ENCODE results near the gene MORN1. TPM values are rescaled to one million over a fixed set of nuclear protein-coding genes. Genes with fewer than 3 reads are reported as not detected.

The MORN1 gene
- total RNA-seq, 2 experiments from 2014 or later = 5.9 to 6.6 TPM

DNA sequence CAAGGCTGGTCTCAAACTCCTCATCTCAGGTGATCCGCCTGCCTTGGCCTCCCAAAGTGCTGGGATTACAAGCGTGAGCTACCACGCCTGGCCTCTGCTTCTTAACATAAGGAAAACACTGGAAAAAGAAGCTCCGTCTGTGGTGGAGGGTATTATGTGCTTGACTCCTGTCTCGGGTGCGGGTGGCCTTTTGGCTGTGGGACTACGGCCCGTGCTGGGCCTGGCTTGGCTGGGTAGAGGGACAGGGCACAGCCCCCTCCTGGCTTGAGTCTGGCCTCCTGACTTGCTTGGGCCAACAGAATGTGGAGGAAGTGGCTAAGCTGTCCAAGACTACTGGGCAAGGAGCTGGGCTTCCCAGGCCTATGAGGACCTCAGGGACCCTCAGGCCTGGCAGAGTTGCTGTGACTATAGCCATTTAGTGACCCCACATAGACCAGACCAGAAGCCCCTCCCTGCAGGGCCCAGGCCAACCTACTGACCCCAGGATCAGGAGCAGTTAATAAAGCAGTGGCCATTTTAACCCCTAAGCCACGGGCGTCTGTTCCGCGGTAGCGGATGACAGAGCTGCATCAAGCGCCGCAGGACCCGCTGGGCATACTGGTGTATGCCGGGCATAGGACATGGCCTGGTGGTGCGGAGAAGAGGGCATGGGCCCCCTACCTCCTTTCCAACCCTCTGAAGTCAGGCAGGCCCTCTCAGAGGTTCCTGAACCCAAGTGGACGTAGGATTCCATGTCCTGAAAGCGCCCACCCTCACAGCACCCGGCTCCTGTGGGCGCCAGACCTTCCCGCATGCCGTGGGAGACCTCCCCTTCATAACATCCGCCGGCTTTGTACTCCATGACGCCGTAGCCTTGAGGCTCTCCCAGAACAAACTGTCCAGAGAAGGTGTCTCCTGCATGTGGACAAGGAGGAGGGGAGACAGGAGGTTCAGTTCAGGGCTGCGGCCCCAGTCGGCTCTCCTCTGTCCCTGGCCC lies 4.4 kb downstream of the MORN1 start:
- H3K36me3 Mint-ChIP-seq (ENCODE audit: low read depth) = no peaks in the 10 kb centered on the region
- no peak for DNase-seq
- no peak overlapping the region for H3K4me3 Mint-ChIP-seq
- POLR2A ChIA-PET = no interaction called here
- peaks cover 8% of the 10 kb centered on the region for H3K4me1 Mint-ChIP-seq (ENCODE audit: low read depth)
- no peaks in the 10 kb centered on the region for H3K9me3 Mint-ChIP-seq
- ATAC-seq = no peak
- CTCF ChIA-PET = interaction anchor here (1.1 to 2.6 kb wide), 2 partner anchors 28 to 192 kb away, joined by 3 to 20 read pairs; partner anchors contain the start of gene FAAP20
- no peaks in the 10 kb centered on the region for H3K27me3 Mint-ChIP-seq
- intact Hi-C loops (cut with micrococcal nuclease) = no loop called here
- no peak overlapping the region for H3K27ac Mint-ChIP-seq
- TF ChIP-seq, protein P1, sequence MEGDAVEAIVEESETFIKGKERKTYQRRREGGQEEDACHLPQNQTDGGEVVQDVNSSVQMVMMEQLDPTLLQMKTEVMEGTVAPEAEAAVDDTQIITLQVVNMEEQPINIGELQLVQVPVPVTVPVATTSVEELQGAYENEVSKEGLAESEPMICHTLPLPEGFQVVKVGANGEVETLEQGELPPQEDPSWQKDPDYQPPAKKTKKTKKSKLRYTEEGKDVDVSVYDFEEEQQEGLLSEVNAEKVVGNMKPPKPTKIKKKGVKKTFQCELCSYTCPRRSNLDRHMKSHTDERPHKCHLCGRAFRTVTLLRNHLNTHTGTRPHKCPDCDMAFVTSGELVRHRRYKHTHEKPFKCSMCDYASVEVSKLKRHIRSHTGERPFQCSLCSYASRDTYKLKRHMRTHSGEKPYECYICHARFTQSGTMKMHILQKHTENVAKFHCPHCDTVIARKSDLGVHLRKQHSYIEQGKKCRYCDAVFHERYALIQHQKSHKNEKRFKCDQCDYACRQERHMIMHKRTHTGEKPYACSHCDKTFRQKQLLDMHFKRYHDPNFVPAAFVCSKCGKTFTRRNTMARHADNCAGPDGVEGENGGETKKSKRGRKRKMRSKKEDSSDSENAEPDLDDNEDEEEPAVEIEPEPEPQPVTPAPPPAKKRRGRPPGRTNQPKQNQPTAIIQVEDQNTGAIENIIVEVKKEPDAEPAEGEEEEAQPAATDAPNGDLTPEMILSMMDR (IDR thresholded peaks at IDR 0.05) = no peak

DNA sequence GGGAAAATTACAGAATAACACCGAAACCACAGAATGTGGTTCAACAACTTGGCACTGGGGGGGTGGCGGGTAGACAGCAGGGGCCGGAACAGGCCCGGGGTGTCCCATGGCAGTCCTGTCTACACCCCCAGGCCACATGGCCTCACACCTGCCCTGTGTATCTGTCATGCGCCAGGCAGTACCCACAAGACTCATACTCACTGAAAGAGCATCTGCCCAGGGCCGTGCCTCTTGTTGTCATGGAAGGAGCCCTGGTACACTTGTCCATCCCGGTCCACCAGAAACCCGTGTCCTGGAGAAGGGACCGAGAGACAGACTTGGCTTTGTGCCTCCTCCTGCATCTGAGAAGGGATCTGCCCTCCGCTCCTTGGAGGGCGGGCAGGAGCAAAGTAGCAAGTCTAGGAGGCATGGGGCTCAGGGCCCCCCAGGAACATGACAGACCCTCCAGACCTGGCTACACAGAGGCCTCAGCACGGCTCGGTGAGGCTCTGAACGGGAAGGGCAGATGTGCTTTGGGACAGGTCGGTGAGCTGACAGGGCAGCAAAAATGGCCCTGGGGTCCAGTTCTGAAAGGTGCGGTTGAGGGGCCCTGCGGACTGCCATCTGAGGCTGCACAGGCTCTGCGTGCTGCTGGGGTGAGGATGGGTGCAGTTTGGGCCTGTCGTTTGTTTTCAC lies 5.6 kb downstream of the MORN1 start:
- intact Hi-C loops (cut with micrococcal nuclease) = no loop called here

DNA sequence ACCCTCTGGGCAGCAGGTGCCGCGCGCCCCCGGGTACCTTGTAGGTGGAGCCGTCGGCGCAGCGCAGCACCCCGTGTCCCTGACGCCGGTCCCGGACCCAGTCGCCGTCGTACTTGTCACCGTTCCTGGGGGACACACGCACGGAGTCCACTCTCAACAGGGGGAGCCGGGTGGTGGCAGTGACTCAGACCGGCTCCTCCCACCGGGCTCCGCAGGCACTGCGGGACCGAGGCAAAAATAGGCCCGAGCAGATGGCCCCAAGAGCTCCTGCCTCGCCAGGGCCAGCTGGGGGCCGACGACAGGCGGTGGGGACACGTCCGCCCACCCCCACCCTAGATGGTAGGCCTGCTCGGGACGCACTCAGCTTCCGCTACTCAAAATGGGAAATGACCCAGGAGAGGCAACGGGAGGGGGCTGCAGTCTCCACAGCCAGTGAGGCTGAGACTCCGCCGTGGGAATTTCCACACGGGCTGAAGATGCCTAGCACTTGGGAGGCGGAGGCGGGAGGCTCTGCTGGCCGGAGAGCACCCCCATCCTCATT lies 6.3 kb downstream of the MORN1 start:
- TF ChIP-seq, protein P1 (IDR thresholded peaks at IDR 0.05) = no peak
- H3K9me3 Mint-ChIP-seq = no peaks in the 10 kb centered on the region
- CTCF ChIA-PET = interaction anchor here (10.8 kb wide), 1 partner anchor 191 kb away, joined by 239 read pairs; the partner anchor contains the start of gene FAAP20
- H3K27me3 Mint-ChIP-seq = no peaks in the 10 kb centered on the region
- DNase-seq (no peak), ATAC-seq (no peak)
- H3K4me1 Mint-ChIP-seq (ENCODE audit: low read depth) = peaks cover 4% of the 10 kb centered on the region
- H3K4me3 Mint-ChIP-seq = no peak overlapping the region
- H3K36me3 Mint-ChIP-seq (ENCODE audit: low read depth) = no peaks in the 10 kb centered on the region
- H3K27ac Mint-ChIP-seq = no peak overlapping the region
- POLR2A ChIA-PET = interaction anchor here (1.5 kb wide), 1 partner anchor 129 kb away, joined by 3 read pairs; no protein-coding TSS in a partner anchor
- intact Hi-C loops (cut with micrococcal nuclease) = loop anchor here (5.0 kb wide), 1 partner anchor 188 kb away; no protein-coding TSS in a partner anchor

More for the DNA sequence above, 5.6 kb downstream of the MORN1 start:
- ChIA-PET POLR2A (interaction anchor here (1.5 kb wide), 1 partner anchor 130 kb away, joined by 3 read pairs; no protein-coding TSS in a partner anchor), CTCF (interaction anchor here (10.8 kb wide), 1 partner anchor 191 kb away, joined by 239 read pairs; the partner anchor contains the start of gene FAAP20)
- Mint-ChIP-seq H3K4me3 (no peak overlapping the region), H3K27me3 (no peaks in the 10 kb centered on the region), H3K4me1 (ENCODE audit: low read depth) (peaks cover 8% of the 10 kb centered on the region), H3K27ac (no peak overlapping the region), H3K9me3 (no peaks in the 10 kb centered on the region), H3K36me3 (ENCODE audit: low read depth) (no peaks in the 10 kb centered on the region)
- DNase-seq (no peak), ATAC-seq (no peak)
- TF ChIP-seq, protein P1 (IDR thresholded peaks at IDR 0.05) = no peak

DNA sequence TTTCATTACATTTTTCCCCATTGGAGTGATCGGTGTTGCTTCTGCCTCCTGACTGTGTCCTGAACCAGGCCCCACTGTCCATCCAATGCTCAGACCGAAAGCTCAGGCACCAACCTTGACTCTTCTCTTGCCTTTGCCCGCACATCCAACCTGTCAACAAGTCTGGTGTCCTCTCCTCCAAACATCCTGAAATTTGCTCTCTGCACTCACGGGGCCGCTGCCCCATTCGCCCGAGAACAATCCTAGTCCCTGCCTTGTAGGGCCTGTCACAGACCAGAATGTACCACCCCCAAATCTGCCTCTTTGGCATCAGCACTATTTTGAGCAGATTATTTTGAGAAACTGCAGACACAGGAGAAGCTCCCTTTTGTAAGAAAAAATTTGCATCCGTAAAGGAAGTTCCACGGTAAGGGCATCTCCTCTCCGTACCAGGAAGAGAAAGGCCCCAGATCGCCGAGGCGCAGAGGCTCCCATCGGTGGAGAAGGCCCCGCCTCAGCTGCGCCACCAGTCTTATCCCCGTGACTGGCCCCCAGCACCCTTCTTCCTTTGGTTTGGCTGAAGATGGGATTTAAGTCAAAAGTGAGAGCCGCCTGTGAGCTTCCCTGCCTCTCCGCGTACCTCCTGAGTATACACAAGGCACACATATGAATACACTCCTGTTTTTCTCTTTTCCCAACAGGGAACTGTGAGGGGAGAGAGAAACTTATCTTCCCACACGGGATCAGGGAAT lies 7.1 kb downstream of the MORN1 start:
- Mint-ChIP-seq H3K9me3 (no peaks in the 10 kb centered on the region), H3K36me3 (ENCODE audit: low read depth) (no peaks in the 10 kb centered on the region), H3K27ac (no peak overlapping the region), H3K4me1 (ENCODE audit: low read depth) (no peaks in the 10 kb centered on the region), H3K4me3 (no peak overlapping the region), H3K27me3 (no peaks in the 10 kb centered on the region)
- no peak for DNase-seq
- ChIA-PET CTCF (interaction anchor here (10.8 kb wide), 1 partner anchor 190 kb away, joined by 239 read pairs; the partner anchor contains the start of gene FAAP20), POLR2A (interaction anchor here (0.6 to 1.5 kb wide), 2 partner anchors 25 to 129 kb away, joined by 3 read pairs; no protein-coding TSS in a partner anchor)
- TF ChIP-seq, protein P1 (IDR thresholded peaks at IDR 0.05) = no peak
- no peak for ATAC-seq
- intact Hi-C loops (cut with micrococcal nuclease) = loop anchor here (5.0 kb wide), 1 partner anchor 187 kb away; no protein-coding TSS in a partner anchor

Measured in activated CD8-positive, alpha-beta T cell treated with anti-CD3 and anti-CD28 coated beads for 36 hours (primary cell).